ENCODE results near the gene EMILIN3.
A peak's percentile ranks its signal among the peaks of the same experiment; 100 is the strongest.

The EMILIN3 gene

GRCh38 chr20:41344938-41345728 lies 21.5 kb downstream of the EMILIN3 start:
- DNase-seq (ENCODE audit: low spot score): no peak

- no peak for DNase-seq (ENCODE audit: low spot score)
These were observed 22.1 kb downstream of the EMILIN3 start for GRCh38 chr20:41344477-41344876.

GRCh38 chr20:41342474-41343464 lies 23.8 kb downstream of the EMILIN3 start:
- DNase-seq (ENCODE audit: low spot score): no peak

GRCh38 chr20:41340327-41341055 lies 26.1 kb downstream of the EMILIN3 start, which contains the start of gene LPIN3:
Gene LPIN3, plus strand, starts transcription at chr20:41340821. Its CDS starts 4,983 bp downstream, at chr20:41345804.
- DNase-seq (ENCODE audit: low spot score): peak; percentile 93

- peak; percentile 73 for DNase-seq (ENCODE audit: low spot score)
These were observed 26.7 kb downstream of the EMILIN3 start for GRCh38 chr20:41339957-41340326.

GRCh38 chr20:41336711-41337492 lies 29.7 kb downstream of the EMILIN3 start:
- no peak for DNase-seq (ENCODE audit: low spot score)

GRCh38 chr20:41335591-41335990 lies 31.0 kb downstream of the EMILIN3 start:
- DNase-seq (ENCODE audit: low spot score): no peak

GRCh38 chr20:41334443-41335421 lies 31.9 kb downstream of the EMILIN3 start:
- no peak for DNase-seq (ENCODE audit: low spot score)

GRCh38 chr20:41334036-41334435 lies 32.6 kb downstream of the EMILIN3 start:
- no peak for DNase-seq (ENCODE audit: low spot score)

GRCh38 chr20:41331731-41332130 lies 34.9 kb downstream of the EMILIN3 start:
- DNase-seq (ENCODE audit: low spot score): no peak

GRCh38 chr20:41330941-41331340 lies 35.7 kb downstream of the EMILIN3 start:
- no peak for DNase-seq (ENCODE audit: low spot score)

- no peak for DNase-seq (ENCODE audit: low spot score)
These were observed 36.3 kb downstream of the EMILIN3 start for GRCh38 chr20:41330343-41330720.

- DNase-seq (ENCODE audit: low spot score): peak; percentile 68
These were observed 36.9 kb downstream of the EMILIN3 start for GRCh38 chr20:41329435-41330342.

- no peak for DNase-seq (ENCODE audit: low spot score)
These were observed 39.4 kb downstream of the EMILIN3 start for GRCh38 chr20:41327178-41327577.

GRCh38 chr20:41320976-41321375 lies 45.6 kb downstream of the EMILIN3 start:
- DNase-seq (ENCODE audit: low spot score): no peak

GRCh38 chr20:41320441-41320840 lies 46.2 kb downstream of the EMILIN3 start:
- no peak for DNase-seq (ENCODE audit: low spot score)

- no peak for DNase-seq (ENCODE audit: low spot score)
These were observed 48.4 kb downstream of the EMILIN3 start for GRCh38 chr20:41318271-41318649.

- DNase-seq (ENCODE audit: low spot score): peak; percentile 100
These were observed 48.9 kb downstream of the EMILIN3 start, which contains the start of gene ZHX3 for GRCh38 chr20:41317546-41318270. Gene ZHX3, minus strand, starts transcription at chr20:41317731. Its CDS starts 112,815 bp downstream, at chr20:41204916.
